HG03460 (cell line): ENCODE results near the gene FOCAD.

Experiments used
- ATAC-seq: cut with Tn5 transposase; IDR thresholded peaks from one replicate; pipeline ENCODE4 v1.9.1; 2021; ENCODE audit not compliant: unreplicated experiment

FOCAD gene

DNA sequence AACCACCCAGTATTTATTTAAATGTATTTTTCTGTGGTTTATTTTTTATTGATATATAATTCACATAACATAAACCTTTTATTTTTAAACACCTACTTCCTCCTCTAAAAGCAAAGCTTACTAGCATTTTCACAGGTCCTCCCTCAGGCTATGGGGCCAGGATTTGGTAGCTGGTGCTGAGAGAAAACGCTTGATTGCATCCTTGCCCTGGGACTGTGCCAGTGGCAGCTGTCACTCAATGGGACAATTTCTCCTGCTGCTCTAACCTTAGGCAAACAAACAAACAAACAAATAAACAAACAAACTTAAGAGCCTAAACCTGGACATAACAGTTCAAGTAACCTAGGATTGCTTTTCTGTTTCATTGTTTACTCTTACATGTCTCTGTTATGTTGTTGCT, 102.7 kb downstream of the FOCAD start:
- no peak for ATAC-seq

DNA sequence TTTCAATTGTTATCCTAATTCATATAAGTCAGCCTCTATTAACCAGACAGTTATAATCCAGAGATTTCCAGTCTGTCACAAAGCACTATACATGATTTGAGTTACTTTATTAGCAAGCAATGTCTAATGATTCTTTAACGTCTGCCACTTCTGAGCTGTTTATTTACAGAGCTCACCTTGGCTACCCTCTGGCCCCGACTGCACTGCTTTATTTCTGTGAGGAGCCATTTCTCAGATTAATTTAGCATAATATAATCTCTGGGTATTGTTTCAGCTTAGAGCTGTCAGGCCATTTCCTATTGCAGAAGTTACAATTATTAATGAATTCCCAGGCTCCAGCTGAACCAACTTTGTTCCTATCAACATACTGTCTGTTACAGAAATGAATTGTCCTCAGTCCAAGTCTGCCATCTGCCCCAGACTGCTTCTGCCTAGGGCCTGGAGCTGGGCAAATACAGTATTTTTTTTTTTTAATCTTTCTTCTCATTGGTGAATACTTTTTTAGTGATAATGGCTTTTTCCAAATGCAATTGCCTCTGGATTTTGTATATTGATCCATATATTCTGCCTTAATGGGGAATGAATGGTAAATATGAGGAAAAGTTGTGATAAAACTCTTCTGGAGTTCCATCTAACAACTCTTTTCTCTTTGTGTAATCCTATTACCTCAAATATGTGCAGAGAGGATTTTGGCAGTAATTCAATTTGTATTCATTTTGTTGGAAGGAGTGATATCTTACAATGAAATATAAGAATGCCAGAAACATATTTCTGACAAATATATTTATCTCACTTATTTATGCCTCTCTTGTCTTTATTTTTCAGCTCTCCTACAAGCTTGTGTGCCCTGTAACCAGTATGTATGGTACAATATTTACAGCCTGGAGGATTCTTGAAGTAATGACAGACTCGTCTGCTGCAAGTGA, 104.7 kb downstream of the FOCAD start:
- ATAC-seq = no peak

DNA sequence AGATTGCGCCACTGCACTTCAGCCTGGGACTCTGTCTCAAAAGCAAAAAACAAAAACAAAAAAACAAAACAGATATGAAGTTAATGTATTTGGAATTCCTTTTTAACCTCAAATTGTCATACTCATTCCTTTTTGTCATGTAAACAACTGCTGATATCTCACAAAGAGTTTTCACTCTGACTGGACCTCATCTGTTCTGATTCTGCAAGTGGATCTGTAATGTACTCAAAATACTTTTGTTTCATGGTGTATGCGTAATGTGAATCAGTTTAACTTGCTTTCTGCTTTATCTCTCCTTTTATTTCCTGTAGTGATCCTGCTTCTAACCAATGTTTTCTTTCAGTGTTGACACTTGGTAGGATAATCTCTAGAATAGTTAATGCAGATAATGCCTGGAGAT, 106.7 kb downstream of the FOCAD start:
- no peak for ATAC-seq

DNA sequence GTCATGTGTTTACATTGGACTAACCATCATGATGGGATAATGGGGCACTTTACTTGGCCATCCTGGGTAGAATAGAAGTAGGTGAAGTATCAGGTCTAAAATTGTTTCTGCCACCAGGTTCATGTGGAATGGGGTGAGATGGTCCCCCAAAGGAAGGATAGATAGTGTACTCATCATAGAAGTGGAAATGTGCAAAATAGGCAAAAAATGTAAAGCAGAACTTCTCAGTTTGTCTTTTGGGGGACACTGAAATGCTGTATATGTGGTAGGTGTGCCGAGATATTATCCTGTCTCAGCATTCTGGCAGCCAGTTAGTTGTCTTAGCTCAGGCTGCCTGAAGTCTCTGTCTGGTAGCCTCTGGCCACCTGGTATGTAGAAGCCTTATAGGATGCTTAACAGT, 107.6 kb downstream of the FOCAD start:
- no peak for ATAC-seq

DNA sequence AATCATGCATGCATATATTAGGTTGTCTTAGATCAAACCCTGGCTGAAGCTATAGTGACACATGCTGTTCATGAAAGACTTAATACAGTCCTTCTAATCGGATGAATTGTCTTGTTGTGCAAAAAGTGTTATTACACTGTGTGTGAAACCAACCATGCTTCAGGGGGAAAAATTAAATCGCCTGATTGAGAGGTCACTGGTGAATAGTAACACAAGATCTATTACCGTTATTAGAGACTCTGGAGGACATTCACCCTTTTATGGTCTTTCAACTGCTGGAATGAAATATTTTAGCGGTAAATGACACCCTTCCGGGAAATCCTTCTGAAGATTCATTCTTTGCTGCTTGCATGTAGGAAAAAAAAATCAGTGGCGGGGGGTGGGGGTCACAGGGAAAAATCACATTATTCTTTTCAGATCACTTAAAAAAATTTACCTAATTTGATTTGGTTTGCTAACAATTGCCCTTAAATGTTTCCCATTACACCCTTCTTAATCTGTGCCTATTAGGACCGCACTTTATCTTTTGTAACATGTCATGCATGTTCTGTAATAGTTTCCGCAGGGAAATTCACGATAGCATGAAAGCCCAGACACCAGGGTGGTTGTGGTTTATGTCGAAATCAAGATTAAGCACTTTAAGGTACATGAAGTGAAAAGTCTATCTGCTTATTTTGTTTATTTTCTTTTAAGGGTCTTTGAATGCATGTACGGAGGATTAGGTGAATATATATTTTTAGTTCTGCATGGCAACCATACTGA, 120.6 kb downstream of the FOCAD start:
- ATAC-seq = no peak

DNA sequence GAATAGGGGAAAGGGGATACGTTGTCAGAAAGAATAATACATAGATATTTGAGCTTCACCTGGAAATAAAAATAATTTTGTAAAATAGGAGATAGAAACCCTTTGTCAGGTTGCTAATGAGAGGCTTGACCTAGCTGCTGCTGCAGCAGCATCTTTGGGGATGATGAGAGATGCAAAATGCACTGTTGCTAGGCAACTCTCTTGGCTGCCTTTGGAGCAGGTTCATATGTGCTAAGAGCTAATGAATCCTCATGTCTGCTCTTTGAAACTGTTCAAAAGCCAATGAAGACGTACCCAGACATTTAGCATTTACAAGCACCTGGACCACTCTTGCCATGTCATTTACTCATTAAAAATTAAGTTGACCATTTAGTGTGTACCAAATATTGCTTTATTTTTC, 121.7 kb downstream of the FOCAD start:
- ATAC-seq = no peak

DNA sequence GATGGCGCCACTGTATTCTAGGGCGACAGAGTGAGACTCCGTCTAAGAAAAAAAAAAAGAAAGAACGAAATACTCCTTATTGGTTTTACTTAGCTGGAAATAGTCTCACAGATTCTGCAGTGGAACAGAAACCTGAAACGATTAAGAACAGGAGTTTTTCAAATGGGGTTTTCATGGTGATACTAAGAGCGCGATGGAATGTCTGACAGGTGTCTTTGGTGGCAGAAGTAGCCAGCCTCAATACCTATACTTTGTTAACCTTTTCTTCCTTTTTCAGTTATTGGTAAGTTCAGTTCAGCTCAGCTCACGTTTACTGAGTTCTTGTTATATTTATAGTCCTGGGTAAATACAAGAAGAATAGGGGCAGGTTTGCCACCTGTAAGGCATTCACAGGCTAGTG, 123.9 kb downstream of the FOCAD start:
- ATAC-seq = no peak

DNA sequence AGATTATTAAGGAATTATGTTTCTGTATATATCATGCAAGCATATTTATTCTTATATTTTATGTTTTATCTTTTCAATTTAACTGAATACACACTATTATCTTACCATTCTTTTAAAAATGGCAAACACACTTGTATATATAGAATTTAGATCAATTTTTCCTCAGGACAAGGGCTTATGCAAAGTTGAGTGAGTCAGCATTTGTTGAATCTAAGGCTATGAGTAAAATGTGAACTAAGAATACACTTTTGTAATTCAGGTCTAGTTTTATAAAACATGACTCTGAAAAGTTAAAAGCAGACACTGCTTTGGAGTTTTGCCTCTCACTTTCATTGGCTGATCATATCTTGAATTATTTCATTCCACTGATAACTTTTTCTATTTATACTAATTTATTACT, 127.8 kb downstream of the FOCAD start:
- ATAC-seq = no peak

DNA sequence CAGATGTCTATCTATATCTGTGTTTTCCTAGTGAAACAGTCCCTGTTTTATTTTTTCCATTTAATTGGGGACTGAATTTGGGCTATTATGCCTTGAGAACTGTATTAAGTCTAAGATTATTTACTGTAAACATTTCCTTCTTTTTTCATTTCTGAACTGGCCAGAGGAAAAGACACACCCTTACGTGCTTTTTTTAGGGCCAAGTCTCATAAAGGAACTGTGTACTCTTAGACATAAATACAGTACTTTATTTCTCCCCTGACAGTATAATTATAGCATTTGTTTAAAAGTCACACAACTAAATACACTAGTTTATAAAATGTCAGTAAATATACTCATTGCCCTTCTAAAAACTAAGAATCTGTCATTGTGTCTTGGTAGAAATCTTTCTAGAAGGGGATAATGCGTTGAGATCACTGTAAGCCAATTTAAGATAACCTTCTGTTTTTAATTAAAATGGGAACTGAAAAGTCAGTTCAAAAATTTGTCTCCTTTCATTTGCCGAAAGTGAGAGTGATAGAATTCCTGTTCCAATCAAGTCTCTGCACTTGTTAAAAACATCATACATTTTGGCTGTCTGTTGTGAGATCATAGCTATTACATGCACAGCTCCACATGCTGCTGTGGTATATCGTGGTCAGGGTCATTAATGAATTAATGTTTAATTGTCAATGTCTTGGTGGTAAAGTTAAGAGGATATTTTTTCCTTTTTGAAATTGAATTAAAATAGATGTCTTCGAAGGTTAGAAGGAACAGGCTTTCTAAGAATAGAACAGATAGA, 132.1 kb downstream of the FOCAD start:
- no peak for ATAC-seq

DNA sequence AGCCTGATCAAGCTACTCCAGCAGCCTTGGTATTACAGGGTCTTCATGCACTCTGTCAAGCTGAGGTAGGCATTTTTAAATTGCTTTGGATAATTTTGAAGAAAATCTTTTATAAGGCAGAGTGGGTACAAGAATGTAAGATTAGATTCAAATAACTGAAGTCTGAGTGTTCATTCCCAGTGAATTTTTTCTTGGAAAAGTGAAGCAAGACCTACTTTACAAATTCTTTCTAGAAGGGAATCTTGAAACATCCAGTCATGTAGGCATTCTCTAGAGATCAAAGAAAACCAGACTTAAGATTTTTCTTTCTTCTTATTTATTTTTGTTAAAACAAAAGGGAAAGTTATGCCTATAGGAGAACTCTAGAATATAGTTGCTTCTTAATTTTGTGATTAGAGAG, 139.0 kb downstream of the FOCAD start:
- no peak for ATAC-seq

DNA sequence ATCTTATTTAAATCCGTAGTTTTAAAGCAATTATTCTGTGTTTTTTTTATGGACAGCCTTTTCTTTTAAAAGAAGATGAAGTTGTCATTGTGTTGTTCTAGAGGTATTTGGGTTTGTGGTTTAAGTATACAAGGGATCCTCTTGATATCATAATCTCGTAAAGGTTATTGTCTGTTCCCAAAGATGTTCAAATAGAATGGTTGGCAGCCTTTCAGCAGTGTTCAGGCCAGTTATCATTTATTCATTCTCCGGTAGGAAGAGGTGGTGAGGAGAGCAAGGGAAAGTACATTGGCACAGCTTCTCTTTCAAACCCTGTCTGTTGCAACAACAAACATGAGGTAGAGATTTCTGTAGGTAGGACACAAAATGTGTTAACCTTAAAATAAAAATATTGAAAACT, 147.0 kb downstream of the FOCAD start:
- ATAC-seq = no peak

DNA sequence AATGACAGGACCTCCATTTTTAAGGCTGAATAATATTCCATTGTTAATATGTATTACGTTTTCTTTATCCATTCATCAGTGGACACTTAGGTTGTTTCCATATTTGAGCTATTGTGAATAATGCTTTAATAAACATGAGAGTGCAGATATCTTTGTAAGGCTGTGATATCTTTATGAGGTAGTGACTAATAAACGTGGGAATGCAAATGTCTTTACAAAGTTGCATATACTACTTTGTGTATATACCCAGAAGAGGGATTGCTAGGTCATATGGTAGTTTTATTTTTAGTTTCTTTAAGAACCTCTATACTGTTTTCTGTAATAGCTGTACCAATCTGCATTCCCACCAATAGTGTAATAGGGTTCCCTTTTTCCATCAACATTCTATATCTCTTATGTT, 148.7 kb downstream of the FOCAD start:
- no peak for ATAC-seq

DNA sequence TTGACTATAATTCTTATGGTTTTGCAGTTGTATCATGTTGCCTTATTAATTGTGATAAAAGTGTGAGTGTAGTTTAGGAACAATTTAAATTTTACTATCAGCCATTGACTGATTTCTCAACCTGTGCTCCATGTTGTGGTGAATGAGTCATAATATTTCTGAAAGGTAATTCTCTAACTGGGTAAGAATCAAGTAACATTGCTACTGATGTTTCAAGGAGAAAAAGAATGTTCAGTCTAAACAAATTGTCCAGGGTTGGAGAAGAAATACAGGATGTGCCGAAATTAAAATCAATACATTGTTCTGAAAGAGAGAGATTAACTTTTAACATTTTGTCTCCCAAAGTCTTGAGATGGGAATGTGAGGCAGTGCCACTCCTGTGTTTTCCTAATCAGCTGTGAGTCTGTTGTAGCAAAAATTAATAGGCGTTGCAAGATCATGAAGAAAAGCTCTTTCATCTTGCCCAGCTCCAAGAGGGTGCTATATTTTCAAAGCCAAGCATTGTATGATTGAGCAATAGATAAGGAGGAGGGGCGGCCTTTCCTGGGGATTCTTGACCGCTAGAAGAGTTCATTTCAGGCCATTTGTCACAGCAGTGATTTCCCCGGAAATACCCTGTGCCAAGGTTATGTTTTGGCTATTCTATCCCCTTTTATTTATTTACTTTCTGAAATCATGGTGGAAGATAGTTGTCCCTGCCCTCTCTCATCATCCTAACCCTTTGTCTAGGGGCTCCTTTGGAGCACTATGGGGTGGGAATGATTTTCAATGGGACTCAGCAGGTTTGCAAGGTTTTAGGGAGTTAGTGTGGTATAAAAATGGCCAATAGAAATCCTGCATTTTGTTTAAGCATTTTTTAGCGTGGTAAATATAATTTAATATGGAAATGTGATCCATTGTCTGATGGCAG, 151.6 kb downstream of the FOCAD start:
- no peak for ATAC-seq

DNA sequence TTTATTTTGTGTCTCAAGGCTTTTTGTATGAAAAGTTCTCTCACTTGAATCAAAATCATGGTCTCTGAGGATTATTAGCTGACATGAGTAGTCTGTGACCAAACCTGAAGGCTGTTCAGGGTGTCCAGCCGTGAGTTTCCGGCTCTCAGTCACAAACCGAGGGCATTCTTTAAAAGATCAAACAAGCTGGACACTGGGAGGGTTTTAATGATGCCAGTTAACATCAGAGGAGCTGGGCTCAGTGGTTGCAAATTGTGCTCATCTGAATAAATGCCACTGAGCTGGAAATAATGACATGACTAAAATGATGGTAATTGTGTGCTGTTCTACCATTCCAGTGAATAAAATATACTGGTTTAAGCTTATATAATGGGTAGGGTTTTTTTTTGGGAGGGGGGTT, 153.1 kb downstream of the FOCAD start:
- no peak for ATAC-seq

DNA sequence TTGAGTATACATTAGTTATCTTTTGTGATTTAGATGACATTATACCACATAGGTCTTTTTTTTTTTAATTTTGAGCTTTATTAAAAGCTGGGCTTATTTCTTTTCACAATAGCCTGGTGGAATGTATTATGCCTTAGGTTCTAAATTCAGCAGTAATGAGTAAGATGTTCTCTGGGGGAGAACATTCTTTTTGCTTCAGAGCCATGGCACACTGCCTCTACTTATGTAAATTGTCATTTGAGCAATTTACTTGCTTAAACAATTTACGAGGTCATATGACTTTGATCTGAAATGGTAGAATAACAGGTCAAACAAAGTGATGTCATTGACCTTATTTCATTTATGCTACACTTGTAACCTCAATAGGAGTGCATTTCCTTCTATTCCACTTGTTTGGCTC, 154.2 kb downstream of the FOCAD start:
- no peak for ATAC-seq

DNA sequence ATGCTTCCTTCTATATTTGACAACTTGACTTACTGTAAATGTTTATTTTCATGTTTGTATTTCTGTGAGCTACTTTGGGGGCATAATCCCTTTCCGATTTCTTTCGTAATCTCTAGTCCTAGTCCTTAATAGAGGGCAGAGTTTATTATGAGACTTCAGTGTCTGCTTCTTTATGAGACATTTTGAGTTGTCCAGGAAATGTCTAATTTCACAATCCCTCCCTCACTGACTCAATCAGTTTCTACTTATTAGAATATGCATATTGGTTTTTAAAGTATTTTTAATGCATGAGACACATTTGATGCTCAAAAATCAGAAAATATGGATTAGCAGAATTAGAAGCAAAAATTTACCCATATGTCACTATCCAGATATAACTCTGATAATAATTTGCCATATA, 160.9 kb downstream of the FOCAD start:
- no peak for ATAC-seq

DNA sequence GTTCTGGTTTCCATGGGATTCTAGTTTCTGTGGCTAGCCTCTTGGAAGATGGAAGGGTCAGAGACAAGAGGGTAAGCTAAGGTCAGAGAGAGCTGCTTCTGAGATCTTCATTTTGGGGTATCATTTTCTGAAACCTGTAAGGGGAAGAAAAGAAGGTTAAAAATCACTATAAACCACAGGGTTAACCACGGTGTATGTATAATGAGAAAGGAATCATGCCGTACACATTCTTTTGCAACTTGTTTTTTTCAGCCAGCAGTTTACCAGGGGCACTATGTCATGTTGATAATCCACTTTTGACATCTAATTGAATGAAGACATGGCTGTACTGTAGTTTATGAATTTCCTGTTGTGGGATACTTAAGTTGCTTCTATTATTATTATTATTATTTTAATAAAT, 164.4 kb downstream of the FOCAD start:
- ATAC-seq = no peak

DNA sequence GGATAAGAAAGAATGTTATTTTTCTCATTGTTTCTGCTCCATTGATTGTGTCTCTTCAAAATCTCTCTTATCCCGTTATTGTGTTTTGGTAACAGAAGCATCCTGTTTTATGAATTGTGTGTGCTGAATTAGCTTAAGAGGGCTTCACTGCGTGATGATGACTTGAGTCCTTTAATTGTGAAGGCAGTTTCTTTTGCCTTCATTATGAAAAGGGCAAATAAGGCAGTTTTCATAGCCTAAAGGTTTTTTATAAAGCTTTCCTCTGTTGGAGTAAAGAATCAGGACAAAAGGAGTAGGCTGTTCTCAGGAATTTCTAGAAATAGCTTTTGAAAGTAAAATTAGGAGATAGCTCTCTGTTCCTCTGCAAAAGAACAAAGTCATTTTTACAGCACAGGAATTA, 169.8 kb downstream of the FOCAD start:
- no peak for ATAC-seq

DNA sequence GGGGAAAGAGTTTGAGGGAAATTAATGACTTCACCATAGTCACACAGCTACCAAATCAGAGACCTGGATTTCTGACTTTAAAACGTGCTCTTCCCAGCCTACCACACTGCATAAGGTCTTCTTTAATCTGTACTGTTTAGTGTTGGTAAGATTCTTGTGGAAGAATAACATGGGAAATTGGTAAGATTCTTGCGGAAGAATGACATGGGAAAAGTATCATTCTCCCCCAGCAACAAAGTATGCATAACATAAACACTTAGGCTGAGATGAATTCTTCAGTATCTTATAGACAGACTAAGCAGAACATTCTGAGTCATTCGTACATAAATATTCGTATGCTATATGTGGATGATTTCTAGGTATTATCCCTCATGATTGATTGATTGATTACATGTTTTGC, 170.4 kb downstream of the FOCAD start:
- ATAC-seq = no peak

DNA sequence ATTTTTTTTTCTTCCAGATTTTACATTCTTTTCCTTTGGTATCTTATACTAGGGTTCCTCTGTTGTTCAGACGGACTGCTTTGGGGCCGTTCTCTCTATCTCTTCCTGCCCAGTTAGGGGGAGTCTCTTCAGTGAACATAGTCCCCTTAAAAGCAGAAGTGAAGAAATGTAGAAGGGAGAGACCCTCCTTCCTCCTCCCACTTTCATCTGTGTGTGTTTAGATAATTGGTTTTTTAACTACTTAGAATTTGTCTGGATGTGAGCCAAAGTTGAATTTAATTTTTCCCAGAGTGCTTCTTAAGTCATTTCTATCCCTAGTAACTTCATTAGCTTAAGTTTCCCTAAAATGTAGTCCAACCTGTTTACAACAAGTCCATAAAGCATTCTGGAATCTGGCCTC, 179.9 kb downstream of the FOCAD start:
- ATAC-seq = no peak

DNA sequence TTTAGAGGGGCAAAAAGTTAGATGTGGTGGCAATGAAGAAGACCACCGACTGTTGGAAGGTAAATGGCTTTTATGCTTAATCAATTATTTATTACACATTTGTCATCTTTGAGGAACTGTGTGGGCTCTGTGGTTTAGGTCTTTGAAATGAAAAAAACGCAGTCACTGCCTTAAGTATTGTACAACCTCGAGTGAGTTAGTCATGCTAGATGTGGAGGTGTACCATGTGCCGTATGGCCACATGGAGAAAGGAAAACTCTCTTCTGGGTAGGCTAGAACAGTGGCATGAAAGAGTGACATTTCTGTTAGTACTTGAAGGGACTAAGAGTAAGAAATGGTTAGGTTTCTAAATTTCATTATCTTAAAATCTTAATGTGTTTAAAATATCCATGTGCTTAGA, 181.3 kb downstream of the FOCAD start:
- no peak for ATAC-seq
